Inflammatory macrophage treated with lipopolysaccharide for 4 hours (primary cell): ENCODE results near the gene ZP2.
"Not testable (repeated sequence)": the region's sequence is repeated elsewhere in the genome, so short reads cannot be mapped to it uniquely, and the experiment has no call there.

Experiments
- DNase-seq: peaks from one replicate; pipeline ENCODE4 v3.0.0-alpha.2; 2020

Gene ZP2

GRCh38 chr16:21169249-21169981 lies 42.0 kb downstream of the ZP2 start:
- DNase-seq: no peak

DNA sequence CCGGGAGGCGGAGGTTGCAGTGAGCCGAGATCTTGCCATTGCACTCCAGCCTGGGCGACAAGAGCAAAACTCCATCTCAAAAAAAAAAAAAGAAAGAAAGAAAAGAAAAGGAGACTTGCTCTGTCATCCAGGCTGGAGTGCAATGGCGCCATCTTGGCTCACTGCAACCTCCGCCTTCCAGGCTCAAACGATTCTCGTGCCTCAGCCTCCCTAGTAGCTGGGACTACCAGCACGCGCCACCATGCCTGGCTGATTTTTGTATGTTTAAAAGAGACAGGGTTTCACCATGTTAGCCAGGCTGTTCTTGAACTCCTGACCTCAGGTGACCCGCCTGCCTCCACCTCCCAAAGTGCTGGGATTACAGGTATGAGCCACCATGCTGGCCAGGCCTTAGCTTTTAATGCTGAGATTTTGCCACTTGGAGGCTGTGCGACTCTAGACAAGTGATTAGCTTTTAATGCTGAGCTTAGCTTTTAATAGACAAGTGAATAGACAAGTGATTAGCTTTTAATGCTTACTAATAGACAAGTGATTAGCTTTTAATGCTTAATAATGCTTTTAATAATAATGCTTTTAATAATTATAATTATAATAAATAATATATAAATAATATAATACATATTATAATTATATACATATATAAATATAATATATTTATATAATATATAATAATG lies 43.3 kb downstream of the ZP2 start:
- DNase-seq: no peak

GRCh38 chr16:21167360-21167759 lies 44.0 kb downstream of the ZP2 start:
- no peak for DNase-seq

GRCh38 chr16:21166561-21166961 lies 44.8 kb downstream of the ZP2 start:
- DNase-seq: no peak

DNA sequence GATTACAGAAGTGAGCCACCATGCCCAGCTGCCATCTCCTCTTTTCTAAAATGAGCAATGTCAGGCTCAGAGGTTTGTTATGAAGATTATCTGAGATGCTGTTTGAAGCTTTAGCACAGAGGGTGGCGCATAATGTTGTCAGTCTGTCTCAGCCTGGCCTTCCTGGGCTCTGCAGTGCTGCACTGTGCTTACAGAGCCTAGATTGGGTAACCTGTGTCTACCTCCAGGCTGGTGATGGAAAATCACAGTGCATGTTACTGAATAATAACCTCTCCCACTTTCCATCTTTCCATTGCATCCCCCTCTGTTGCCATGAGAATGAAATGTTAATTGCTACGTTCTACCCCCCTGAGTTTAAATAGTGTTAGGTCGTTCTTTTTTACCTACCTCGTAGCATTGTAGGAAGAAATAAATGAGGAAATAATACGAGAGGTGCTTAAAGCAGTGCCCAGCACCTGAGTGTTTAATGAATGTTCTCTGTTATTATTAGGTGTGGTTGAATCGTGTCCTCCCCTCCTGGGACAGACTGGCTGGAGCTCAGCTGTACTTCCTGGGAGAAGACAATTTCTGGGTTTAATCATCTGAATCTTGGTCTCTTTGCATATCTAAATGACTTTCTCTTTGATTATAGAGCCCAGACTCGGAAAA lies 46.7 kb downstream of the ZP2 start:
- DNase-seq: no peak

DNA sequence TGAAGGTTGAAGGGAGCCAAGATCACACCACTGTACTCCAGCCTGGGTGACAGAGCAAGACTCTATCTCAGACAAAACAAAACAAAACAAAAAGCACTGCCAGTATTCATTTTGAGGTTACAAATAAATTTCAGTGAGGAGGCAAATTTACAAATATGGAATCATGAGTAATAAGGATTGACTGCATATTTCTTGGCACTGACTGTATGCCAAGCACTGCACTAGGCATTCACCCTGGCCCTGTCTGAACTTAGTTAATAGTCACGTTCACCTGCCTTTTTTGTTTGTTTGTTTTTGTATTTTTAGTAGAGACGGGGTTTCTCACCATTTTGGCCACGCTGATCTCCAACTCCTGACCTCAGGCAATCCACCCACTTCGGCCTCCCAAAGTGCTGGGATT lies 47.8 kb downstream of the ZP2 start:
- no peak for DNase-seq

DNA sequence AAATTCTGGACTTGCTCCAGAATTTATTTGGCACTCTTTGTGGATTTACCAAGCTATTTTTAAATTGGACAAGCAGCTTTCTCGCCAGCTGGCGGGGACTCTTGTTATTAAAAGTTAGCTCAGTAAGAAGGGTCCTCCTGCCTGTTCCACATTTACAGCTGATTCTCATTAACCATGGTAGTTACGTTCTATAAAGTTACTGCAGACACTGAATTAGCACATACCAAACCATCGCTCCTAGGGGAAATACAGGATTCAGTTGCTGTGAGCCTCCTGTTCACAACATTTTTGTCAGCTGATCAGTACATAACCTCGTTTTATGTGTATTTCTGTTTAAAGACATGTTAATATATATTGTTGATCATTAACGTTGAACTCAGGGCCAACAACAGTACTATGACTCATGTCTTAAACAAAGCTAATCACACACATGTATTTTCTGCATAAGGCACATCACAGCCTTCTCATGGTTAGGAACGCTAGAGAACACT lies 48.7 kb downstream of the ZP2 start:
- no peak for DNase-seq

DNA sequence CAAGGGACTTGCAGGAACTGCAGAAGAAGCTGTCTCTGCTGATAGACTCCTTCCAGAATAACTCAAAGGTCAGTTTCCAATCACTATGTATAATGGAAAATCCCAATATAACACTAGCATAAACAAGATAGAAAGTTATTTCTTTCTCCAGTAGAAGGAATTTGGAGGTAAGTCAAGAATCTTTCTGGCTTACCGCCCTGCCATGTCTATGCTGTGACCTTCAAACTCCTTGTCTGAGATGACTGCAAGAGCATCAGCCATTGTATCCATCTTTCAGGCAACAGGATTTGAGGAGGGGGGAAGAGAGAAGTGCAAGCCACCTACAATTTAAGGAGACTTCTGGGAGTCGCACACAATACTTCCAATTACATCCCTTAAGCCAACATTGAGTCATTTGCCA lies 50.2 kb downstream of the ZP2 start:
- no peak for DNase-seq

DNA sequence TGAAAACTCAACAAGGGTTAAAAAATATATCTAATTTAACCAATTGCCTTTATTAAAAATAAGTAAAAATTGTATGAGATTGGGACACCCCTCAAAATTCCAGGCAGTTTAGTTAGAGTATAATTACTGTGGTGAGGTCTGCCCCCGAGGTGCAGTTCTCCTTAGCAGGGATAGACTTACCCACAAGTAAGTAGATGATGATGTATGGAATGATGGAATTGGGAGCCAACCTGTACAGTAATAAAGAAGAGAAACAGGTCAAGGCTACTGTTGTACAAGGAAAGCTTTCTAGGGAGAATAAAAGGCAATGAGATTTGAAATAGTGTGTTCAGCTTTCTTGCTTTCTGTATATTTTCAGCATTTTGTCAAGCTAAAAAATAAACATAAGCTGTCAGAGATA lies 51.1 kb downstream of the ZP2 start:
- DNase-seq: no peak

DNA sequence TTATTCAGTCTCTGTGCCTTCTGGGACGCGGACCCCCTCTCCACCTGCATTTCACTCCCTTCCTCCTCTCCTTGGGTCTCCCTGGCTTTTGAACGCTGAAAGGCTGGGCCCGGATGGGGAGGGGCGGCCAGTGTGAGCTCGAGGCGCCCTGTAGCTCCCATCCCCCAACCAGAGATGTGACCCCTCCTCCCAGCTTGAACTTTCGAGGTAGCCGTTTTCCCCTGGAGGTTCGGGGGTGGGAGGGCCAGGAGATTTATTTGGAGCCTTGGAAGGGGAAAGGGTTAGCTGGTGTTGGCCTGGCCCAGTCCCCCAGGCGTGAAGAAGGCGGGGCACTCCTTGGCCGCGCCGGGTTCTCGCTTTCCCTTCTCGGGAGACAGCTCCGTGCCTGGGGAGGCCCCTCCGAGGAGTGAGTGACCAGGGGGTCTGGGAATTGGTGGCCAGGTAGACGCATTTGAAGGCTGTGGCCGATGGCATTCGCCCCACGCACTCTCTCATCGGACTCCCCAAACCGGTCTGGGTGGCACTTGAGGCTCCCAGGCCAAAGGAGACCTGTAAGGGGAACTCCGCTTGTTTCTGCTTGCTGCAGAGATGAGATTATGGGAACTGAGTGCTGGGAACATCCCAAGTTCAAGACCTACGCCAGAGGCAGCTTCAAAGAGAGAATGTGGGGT lies 52.0 kb downstream of the ZP2 start:
- DNase-seq: peak; percentile 28

GRCh38 chr16:21158208-21159110 lies 52.9 kb downstream of the ZP2 start, which contains the start of gene LDAF1:
Gene LDAF1 (plus strand): TSS chr16:21158674. CDS start chr16:21161183, 2,509 bp downstream.
- peak; percentile 84 for DNase-seq

- DNase-seq: no peak
Observed at GRCh38 chr16:21157632-21158031, 53.7 kb downstream of the ZP2 start.

- DNase-seq: peak; percentile 26
Observed at GRCh38 chr16:21156767-21157467, 54.5 kb downstream of the ZP2 start.

DNA sequence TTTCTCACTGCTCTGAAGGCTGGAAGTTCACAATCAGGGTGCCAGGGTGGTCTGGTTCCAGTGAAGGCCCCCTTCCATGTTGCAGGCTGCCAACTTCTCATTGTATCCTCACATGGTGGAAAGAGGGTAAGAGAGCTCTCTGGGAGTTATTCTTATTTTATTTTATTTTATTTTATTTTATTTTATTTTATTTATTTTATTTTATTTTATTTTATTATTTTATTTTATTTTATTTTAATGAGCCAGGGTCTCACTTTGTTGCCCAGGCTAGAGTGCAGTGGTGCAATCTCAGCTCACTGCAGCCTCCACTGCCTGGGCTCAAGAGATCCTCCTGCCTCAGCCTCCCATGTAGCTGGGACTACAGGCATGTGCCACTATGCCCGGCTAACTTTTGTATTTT lies 55.4 kb downstream of the ZP2 start:
- not testable (repeated sequence) for DNase-seq

DNA sequence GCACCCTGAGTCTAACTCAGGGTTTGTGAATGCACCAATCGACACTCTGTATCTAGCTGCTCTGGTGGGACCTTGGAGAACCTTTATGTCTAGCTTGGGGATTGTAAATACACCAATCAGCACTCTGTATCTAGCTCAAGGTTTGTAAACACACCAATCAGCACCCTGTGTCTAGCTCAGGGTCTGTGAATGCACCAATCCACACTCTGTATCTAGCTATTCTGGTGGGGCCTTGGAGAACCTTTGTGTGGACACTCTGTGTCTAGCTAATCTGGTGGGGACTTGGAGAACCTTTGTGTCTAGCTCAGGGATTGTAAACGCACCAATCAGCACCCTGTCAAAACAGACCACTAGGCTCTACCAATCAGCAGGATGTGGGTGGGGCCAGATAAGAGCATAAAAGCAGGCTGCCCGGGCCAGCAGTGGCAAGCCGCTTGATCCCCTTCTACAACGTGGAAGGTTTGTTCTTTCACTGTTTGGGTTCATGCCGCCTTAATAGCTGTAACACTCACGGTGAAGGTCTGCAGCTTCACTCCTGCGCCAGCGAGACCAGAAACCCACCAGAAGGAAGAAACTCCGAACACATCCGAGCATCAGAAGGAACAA lies 58.1 kb downstream of the ZP2 start:
- not testable (repeated sequence) for DNase-seq

- DNase-seq: not testable (repeated sequence)
Observed at GRCh38 chr16:21152160-21153030, 59.0 kb downstream of the ZP2 start.

DNA sequence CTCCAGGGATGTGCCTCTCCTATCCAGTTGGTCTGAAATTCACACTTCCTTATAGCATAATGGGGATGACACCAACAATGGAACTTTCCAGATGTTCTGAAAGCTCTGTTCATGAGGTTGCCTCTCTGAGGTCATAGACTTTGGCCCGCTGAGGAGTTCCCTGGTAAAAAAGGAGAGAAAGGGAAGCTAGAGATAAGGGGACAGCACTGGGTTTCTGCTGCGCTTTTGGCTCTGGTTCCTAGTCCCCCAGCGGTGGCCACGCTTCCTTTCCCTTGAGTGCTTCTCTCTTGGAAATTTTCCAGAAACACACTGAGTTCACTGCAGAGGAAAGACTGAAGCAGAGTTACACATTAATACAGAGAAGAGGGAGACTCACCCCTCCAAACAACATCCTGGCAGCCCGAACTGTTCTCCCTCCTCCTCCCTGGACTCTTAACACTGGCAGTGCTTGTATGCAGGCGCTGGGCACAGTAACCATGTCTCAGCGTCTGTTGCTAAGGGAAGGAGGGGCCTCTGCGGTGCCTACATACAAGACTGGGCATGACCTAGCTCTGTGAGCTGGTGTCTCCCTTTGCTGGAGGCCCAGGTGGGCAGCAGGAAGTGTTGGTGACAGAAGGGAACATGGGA lies 60.9 kb downstream of the ZP2 start, which contains the start of gene DNAH3:
DNAH3 (minus strand) TSS at position 472 of the 627 bp plus-strand sequence. CDS start 527 bp downstream, outside the sequence.
- peak; percentile 42 for DNase-seq
